Spleen (tissue), 11 donors: ENCODE measurements around the gene TMEM115. TPM values are rescaled to one million over a fixed set of nuclear protein-coding genes. Genes with fewer than 3 reads are reported as not detected.
A peak's percentile ranks its signal among the peaks of the same experiment; 100 is the strongest.

Experiments used
- DNase-seq: peaks from one replicate; pipeline ENCODE4 v3.0.0-alpha.2; 2020
- H3K27ac ChIP-seq, 8 donors: fragments of 200-600 bp; sonication (generic) in 7 of 8; 1 replicate in 4 of 8; 2 replicates in 4 of 8; pipeline versions ENCODE4 v1.5.0 to v1.8.0; 2016 to 2021; ENCODE audit warnings: inconsistent platforms in 4 of 8, mild to moderate bottlenecking in 4 of 8, moderate library complexity in 1 of 8
- H3K27me3 ChIP-seq, 7 donors: fragments of 200-600 bp; sonication (generic) in 6 of 7; replicated peaks in 1 of 7; 1 replicate in 4 of 7; 2 replicates in 3 of 7; pipeline versions ENCODE4 v1.5.0 to v1.8.0; 2016 to 2021; ENCODE audit warnings: inconsistent platforms in 3 of 7, mild to moderate bottlenecking in 1 of 7
- H3K36me3 ChIP-seq, 6 donors: fragments of 200-600 bp; sonication (generic) in 5 of 6; 1 replicate in 4 of 6; 2 replicates in 2 of 6; pipeline versions ENCODE4 v1.5.0 to v1.8.0; 2016 to 2021; ENCODE audit warnings: inconsistent platforms in 2 of 6
- H3K4me1 ChIP-seq, 6 donors: fragments of 200-600 bp; sonication (generic) in 5 of 6; 1 replicate in 3 of 6; 2 replicates in 3 of 6; pipeline versions ENCODE4 v1.5.0 to v1.8.0; 2016 to 2021; ENCODE audit warnings: inconsistent platforms in 3 of 6
- H3K4me3 ChIP-seq, 8 donors: fragments of 200-600 bp; sonication (generic) in 7 of 8; 1 replicate in 4 of 8; 2 replicates in 4 of 8; pipeline versions ENCODE4 v1.5.0 to v1.8.0; 2016 to 2021; ENCODE audit warnings: inconsistent platforms in 4 of 8, mild to moderate bottlenecking in 4 of 8, moderate library complexity in 2 of 8
- H3K9me3 ChIP-seq, 8 donors: fragments of 200-600 bp; sonication (generic) in 7 of 8; 1 replicate in 4 of 8; 2 replicates in 4 of 8; pipeline versions ENCODE4 v1.5.0 to v1.8.0; 2016 to 2021; ENCODE audit warnings: inconsistent platforms in 4 of 8
- POLR2A ChIP-seq, 3 donors: fragments of 450-650 bp; IDR thresholded peaks; one replicate each; pipeline ENCODE4 v1.5.1; 2017; ENCODE audit warnings: antibody characterized with exemption in 3 of 3, mild to moderate bottlenecking in 1 of 3
- POLR2AphosphoS5 ChIP-seq, 3 donors: sonication (generic); formaldehyde crosslinking; IDR thresholded peaks; one replicate each; pipeline ENCODE4 v1.5.1; 2017; ENCODE audit warnings: antibody characterized with exemption in 3 of 3
- WGBS, 5 donors: extraction: QIAGEN DNeasy Blood & Tissue Kit in 3 of 5; methylation state at CpG; one replicate each; pipeline versions ENCODE4 v1.1.5 to v1.1.7; 2013 to 2018; 5-methylcytosine and 5-hydroxymethylcytosine counted together
- intact Hi-C: fragments of 100-400 bp; cut with DNase I; formaldehyde crosslinking; loops from one replicate; pipeline ENCODE4 v1.15.0; 2023; ENCODE audit warnings: low total_unique reads
- polyA plus RNA-seq, 3 donors: library from polyadenylated mRNA; stranded (reverse); fragments of 200-250 nt; gene quantifications; one replicate each; pipeline ENCODE4 v1.2.1, GENCODE V29; 2013
- total RNA-seq, 7 donors: library from RNA; depleted of rRNA in 3 of 7; stranded (reverse); fragments of >200 nt in 3 of 7; fragmentation: NEBNext Ultra II Directional in 4 of 7; extraction: Animal tissue kit (Norgen Biotek cat#: 25700) in 4 of 7; gene quantifications; one replicate each; pipeline versions ENCODE4 v1.1.0 to v1.2.1, GENCODE V29; 2016 to 2021
- TF ChIP-seq, protein P1 (sequence below), 11 experiments: fragments of 200-600 bp in 7 of 11; fragments of 450-650 bp in 4 of 11; sonication (generic) in 4 of 11; IDR thresholded peaks in 8 of 11; conservative IDR thresholded peaks in 3 of 11; 1 replicate in 7 of 11; 2 replicates in 4 of 11; pipeline versions ENCODE4 v1.4.0 to v1.8.0; 2016 to 2021; ENCODE audit warnings: antibody characterized with exemption in 11 of 11, inconsistent platforms in 4 of 11, mild to moderate bottlenecking in 1 of 11
- donor health status: healthy with polysubstance abuse.
- donor health status: DM: no; HTN: no; CAD: no; lungs with moderate emphysema.
- donor health status: DM: no; HTN: no; CAD: no.
- donor health status: Bipolar disorder and iron deficiency.
- donor health status: healthy.
- donor health status: DM: no; HTN: no; CAD: no.
- donor health status: DM: yes; HTN: yes; CAD: no.

The TMEM115 gene
- total and polyA plus RNA-seq, 10 donors, result 14.0 to 49.2 (median 28.9) TPM

DNA sequence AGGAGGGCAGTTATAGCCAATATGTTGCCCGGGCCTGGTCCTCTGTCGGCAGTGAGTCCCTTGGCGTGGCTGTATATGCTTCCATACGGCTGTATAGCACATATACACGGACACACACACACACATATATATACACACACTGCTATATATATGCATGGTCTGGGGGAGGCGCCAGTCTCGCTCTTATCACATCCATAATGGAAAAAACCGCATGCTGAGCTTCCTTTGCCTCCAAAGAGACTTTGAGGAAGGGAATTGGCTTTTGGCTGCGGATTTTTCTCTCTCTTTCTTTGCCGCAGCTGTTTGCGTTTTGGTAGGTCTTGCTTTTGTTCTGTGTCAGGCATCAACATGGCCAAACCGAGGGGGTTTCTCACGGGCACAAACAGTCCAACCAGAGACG, 11.3 kb upstream of the TMEM115 start:
- 66 to 75% (median 68%) methylated on average over 14 of the region's 14 CpGs for WGBS, 5 donors
- intact Hi-C loops, result no loop called here
- Histone ChIP-seq H3K9me3 (no peaks in the 10 kb centered on the region), H3K36me3 (no peaks in the 10 kb centered on the region), H3K4me3 (no peak overlapping the region), H3K27ac (no peak overlapping the region), H3K27me3 (peaks cover 0 to 14% (median 0%) of the 10 kb centered on the region in 7 donors), H3K4me1 (peaks cover 0 to 22% (median 7%) of the 10 kb centered on the region in 6 donors)
- no peak for DNase-seq
- TF ChIP-seq POLR2A (IDR thresholded peaks at IDR 0.05), result no peak
- TF ChIP-seq, protein P1, sequence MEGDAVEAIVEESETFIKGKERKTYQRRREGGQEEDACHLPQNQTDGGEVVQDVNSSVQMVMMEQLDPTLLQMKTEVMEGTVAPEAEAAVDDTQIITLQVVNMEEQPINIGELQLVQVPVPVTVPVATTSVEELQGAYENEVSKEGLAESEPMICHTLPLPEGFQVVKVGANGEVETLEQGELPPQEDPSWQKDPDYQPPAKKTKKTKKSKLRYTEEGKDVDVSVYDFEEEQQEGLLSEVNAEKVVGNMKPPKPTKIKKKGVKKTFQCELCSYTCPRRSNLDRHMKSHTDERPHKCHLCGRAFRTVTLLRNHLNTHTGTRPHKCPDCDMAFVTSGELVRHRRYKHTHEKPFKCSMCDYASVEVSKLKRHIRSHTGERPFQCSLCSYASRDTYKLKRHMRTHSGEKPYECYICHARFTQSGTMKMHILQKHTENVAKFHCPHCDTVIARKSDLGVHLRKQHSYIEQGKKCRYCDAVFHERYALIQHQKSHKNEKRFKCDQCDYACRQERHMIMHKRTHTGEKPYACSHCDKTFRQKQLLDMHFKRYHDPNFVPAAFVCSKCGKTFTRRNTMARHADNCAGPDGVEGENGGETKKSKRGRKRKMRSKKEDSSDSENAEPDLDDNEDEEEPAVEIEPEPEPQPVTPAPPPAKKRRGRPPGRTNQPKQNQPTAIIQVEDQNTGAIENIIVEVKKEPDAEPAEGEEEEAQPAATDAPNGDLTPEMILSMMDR (IDR thresholded peaks at IDR 0.05 in 8 of 11, conservative IDR thresholded peaks at IDR 0.05 in 3 of 11), result no peak
- TF ChIP-seq POLR2AphosphoS5 (IDR thresholded peaks at IDR 0.05), result no peak

DNA sequence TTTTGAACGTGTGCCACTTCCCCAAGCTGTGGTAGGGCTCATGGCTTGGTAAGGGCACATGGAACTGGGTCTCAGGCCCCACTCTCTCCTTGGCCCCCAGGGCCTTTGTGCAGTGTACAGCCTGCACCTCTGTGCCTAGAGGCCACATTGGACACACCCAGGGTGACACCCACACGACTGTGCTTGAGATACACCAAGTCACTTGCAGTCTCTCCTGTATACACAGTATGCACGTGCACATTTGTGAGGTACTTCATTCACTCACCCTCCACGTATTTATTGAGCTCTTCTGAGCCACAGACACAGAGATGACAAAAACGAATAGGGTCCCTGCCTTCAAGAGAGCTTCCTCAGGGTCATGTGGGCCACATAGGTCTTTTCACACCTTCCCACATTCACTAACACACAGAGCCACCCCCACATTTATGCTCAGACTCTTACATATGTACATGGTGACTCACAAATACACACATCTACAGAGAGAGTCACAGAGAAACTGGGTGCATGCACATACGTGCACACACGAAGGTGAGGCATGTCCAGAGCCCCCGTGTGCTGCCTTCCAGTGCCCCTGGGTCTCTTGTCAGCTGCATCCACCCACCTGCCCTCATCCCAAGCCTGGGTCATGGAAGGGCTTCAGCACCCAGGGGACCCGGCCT, 9.8 kb upstream of the TMEM115 start:
- Histone ChIP-seq H3K27me3 (peaks cover 0 to 14% (median 0%) of the 10 kb centered on the region in 7 donors), H3K36me3 (no peaks in the 10 kb centered on the region), H3K27ac (no peak overlapping the region), H3K9me3 (no peaks in the 10 kb centered on the region), H3K4me3 (no peak overlapping the region), H3K4me1 (peaks cover 0 to 37% (median 19%) of the 10 kb centered on the region in 6 donors)
- WGBS, 5 donors, result 70 to 83% (median 77%) methylated on average over 9 of the region's 9 CpGs
- TF ChIP-seq, protein P1 (IDR thresholded peaks at IDR 0.05 in 8 of 11, conservative IDR thresholded peaks at IDR 0.05 in 3 of 11), result no peak
- TF ChIP-seq POLR2AphosphoS5 (IDR thresholded peaks at IDR 0.05), result no peak
- TF ChIP-seq POLR2A (IDR thresholded peaks at IDR 0.05), result no peak
- DNase-seq, result no peak
- intact Hi-C loops, result no loop called here

DNA sequence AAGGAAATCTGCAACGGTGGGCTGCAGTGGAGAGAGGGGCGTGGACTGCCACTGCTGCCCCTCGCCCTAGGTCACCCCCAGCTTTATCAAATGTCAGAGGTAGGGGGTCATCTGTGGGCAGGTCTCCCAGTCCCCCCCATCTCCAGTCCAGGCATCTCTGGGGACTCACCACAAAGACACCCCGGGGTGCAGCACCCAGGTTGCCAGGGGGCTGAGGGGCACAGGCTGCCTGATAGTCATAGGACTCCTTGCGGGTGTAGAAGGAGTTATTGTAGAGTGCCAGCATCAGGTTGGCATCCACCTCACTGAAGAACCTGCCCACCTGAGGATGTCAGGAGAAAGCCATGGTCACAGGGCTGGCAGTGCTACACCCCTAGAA, 6.5 kb upstream of the TMEM115 start:
- Histone ChIP-seq H3K9me3 (no peaks in the 10 kb centered on the region), H3K4me3 (peak overlapping the region in 7 of 8 donors; percentile 50 to 81 (median 59)), H3K36me3 (no peaks in the 10 kb centered on the region), H3K27me3 (peaks cover 0 to 4% (median 0%) of the 10 kb centered on the region in 7 donors), H3K4me1 (peaks cover 0 to 39% (median 21%) of the 10 kb centered on the region in 6 donors), H3K27ac (peak overlapping the region in 4 of 8 donors; percentile 77 to 87 (median 82))
- TF ChIP-seq, protein P1 (IDR thresholded peaks at IDR 0.05 in 8 of 11, conservative IDR thresholded peaks at IDR 0.05 in 3 of 11), result no peak
- intact Hi-C loops, result no loop called here
- no peak for DNase-seq
- 57 to 82% (median 79%) methylated on average over 1 to 5 of the region's 5 CpGs for WGBS, 5 donors

DNA sequence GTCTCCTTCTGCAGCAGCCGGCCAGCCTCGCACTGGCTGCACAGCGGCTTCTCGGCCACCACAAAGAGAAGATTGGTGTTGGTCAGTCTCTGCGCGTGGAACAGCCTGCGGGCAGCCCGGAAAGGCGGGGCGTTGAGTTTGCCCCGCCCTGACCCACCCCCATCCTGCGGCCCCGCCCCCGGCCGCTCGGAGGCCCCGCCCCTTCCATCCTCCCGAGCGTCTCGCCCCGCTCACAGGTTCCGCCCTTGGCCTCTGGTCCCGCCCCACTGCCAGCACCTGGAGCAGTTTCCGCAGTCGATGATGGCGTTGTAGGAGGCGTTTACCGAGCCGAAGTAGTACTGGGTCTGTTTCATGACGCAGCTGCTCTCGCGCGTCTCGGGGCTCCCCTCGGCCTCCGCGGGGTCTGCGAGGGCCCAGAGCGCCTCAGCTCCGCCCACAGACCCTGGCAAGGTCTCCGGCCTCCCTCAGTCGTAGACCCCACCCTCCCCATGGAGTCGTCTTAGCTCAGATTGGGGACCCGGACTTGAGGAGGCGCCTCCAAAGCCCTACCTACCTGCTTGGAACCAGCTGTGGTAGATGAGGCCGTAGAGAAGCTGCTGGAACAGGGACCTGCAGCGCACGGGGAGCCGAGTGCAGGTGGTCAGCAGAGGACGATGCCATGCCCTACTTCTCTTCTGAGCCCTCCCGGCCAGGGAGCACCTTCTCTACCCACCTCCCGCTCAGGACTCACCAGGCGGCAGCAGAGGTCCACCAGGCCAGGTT, 5.9 kb upstream of the TMEM115 start:
- peak; percentile 84 to 87 (median 84) for TF ChIP-seq POLR2AphosphoS5 (IDR thresholded peaks at IDR 0.05)
- peak in 1 of 3 donors; percentile 25 for TF ChIP-seq POLR2A (IDR thresholded peaks at IDR 0.05)
- TF ChIP-seq, protein P1 (IDR thresholded peaks at IDR 0.05 in 8 of 11, conservative IDR thresholded peaks at IDR 0.05 in 3 of 11), result no peak
- H3K4me3 ChIP-seq, result peak overlapping the region; percentile 39 to 81 (median 58)
- WGBS, 5 donors, result 4 to 38% (median 8%) methylated on average over 12 to 53 of the region's 53 CpGs
- peaks cover 0 to 39% (median 21%) of the 10 kb centered on the region in 6 donors for H3K4me1 ChIP-seq
- peak overlapping the region in 7 of 8 donors; percentile 37 to 87 (median 77) for H3K27ac ChIP-seq
- H3K27me3 ChIP-seq, result peaks cover 0 to 4% (median 0%) of the 10 kb centered on the region in 7 donors
- DNase-seq, result peak; percentile 98
- intact Hi-C loops, result no loop called here
- H3K36me3 ChIP-seq, result no peaks in the 10 kb centered on the region
- no peaks in the 10 kb centered on the region for H3K9me3 ChIP-seq
